Karpas-422 (cell line): ENCODE results near the gene CRELD1. TPM values are rescaled to one million over a fixed set of nuclear protein-coding genes. Genes with fewer than 3 reads are reported as not detected.

Experiments
- DNase-seq: peaks from one replicate; pipeline ENCODE4 v3.0.0-alpha.2; 2015
- H2AFZ ChIP-seq: fragments of 200-600 bp; sonication (generic); 2 replicates; pipeline ENCODE4 v1.6.1; 2014; ENCODE audit warnings: antibody characterized with exemption, low read length, mixed read lengths
- H3K27ac ChIP-seq: fragments of 200-600 bp; sonication (generic); 2 replicates; pipeline ENCODE4 v1.5.1; 2014; ENCODE audit warnings: mild to moderate bottlenecking, low read length, moderate library complexity
- H3K27me3 ChIP-seq: fragments of 200-600 bp; sonication (generic); 2 replicates; pipeline ENCODE4 v1.6.1; 2014; ENCODE audit warnings: low read length, mixed read lengths
- H3K36me3 ChIP-seq: fragments of 200-600 bp; sonication (generic); 2 replicates; pipeline ENCODE4 v1.6.1; 2014; ENCODE audit warnings: low read length, mixed read lengths; ENCODE audit not compliant: insufficient read depth
- H3K4me1 ChIP-seq: fragments of 200-600 bp; sonication (generic); 2 replicates; pipeline ENCODE4 v1.6.1; 2014; ENCODE audit warnings: mild to moderate bottlenecking, low read length, mixed read lengths
- H3K4me2 ChIP-seq: fragments of 200-600 bp; sonication (generic); 2 replicates; pipeline ENCODE4 v1.6.1; 2014; ENCODE audit warnings: low read length, low read depth, mild to moderate bottlenecking; ENCODE audit not compliant: poor library complexity, severe bottlenecking
- H3K4me3 ChIP-seq: fragments of 200-600 bp; sonication (generic); 2 replicates; pipeline ENCODE4 v1.5.1; 2014; ENCODE audit warnings: mild to moderate bottlenecking, antibody characterized with exemption, low read length, mixed read lengths
- H3K79me2 ChIP-seq: fragments of 200-600 bp; sonication (generic); 2 replicates; pipeline ENCODE4 v1.6.1; 2014; ENCODE audit warnings: mild to moderate bottlenecking, low read length, mixed read lengths
- H3K9ac ChIP-seq: fragments of 200-600 bp; sonication (generic); 2 replicates; pipeline ENCODE4 v1.6.0; 2014; ENCODE audit warnings: low read length
- H3K9me2 ChIP-seq: fragments of 200-600 bp; sonication (generic), shearing (Covaris generic); replicated peaks from 2 replicates; pipeline ENCODE4 v1.6.0; 2014; ENCODE audit warnings: mild to moderate bottlenecking, low read length, moderate library complexity; ENCODE audit not compliant: insufficient read depth
- H3K9me3 ChIP-seq: fragments of 300-700, 200-600 bp; sonication (generic); 2 replicates; pipeline ENCODE4 v1.6.1; 2014; ENCODE audit warnings: low read length, mixed read lengths
- H4K20me1 ChIP-seq: fragments of 200-600 bp; sonication (generic); 2 replicates; pipeline ENCODE4 v1.6.1; 2014; ENCODE audit warnings: mild to moderate bottlenecking, antibody characterized with exemption, low read length, low read depth; ENCODE audit not compliant: insufficient read depth
- small RNA-seq: library from RNA; depleted of rRNA; stranded (forward); fragments of <200 nt; gene quantifications from one replicate; pipeline ENCODE3, GENCODE V24; 2014
- total RNA-seq: library from RNA; depleted of rRNA; stranded (reverse); fragments of >200 nt; shearing (Covaris generic); gene quantifications from 2 replicates; pipeline ENCODE4 v1.2.3, GENCODE V29; 2014; ENCODE audit warnings: low replicate concordance; rRNA removed

CRELD1 gene
- total RNA-seq, 1 experiment from 2014 or later: 5.6 TPM

DNA sequence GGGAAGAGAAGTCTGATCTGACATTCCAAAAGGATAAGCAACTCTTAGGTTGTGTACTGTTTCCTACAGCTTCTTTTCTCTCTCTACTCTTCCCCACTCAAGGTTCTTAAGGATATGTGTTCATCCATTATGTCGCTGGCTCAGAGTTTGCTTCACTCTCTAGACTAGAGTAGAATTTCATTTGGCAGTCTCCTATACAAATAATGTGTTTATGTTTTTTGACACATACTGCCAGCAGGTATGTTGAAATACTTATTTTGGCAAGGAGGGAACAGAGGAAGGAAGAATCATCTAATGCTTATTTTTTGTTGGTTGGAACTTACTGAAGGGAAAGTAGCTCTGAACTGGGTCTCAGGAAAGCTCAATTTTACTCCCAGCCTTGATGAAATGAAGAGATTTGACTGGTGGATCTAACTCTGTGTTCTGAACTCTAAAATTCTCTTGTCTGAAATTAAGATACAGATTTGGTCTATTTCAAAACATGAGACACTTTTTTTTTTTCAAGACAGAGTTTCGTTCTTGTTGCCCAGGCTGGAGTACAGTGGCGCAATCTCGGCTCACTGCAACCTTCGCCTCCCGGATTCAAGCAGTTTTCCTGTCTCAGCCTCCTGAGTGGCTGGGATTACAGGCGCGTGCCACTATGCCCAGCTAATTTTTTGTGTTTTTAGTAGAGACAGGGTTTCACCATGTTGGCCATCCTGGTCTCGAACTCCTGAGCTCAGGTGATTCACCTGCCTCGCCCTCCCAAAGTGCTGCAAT is 60.6 kb downstream of the CRELD1 start:
- no peaks in the 10 kb centered on the region for H3K9me2 ChIP-seq
- no peak overlapping the region for H3K4me3 ChIP-seq
- H3K9ac ChIP-seq: no peak overlapping the region

More for the DNA sequence above, 60.6 kb downstream of the CRELD1 start:
- no peak overlapping the region for H2AFZ ChIP-seq
- H4K20me1 ChIP-seq: peaks cover 13% of the 10 kb centered on the region; the same call in 1 of the 2 replicates
- H3K36me3 ChIP-seq: peaks cover 26% of the 10 kb centered on the region
- H3K4me1 ChIP-seq: no peaks in the 10 kb centered on the region
- peaks cover 64% of the 10 kb centered on the region for H3K79me2 ChIP-seq
- DNase-seq: no peak
- no peaks in the 10 kb centered on the region for H3K27me3 ChIP-seq
- H3K27ac ChIP-seq: no peak overlapping the region
- no peaks in the 10 kb centered on the region for H3K9me3 ChIP-seq
- H3K4me2 ChIP-seq: no peak overlapping the region

Small RNA genes lying within 50 kb of the gene (small RNA-seq; reads per million reads assigned to genes)
- gene RNU6-882P: not detected

Other genes starting within 250 kb of the CRELD1 start
- 0.18 TPM in 1 of 2 replicates, not detected in the other for gene CPNE9, start 230.0 kb upstream of the CRELD1 start, total RNA-seq
- gene BRPF1, start 202.1 kb upstream of the CRELD1 start, total RNA-seq: 14.5 and 28.2 TPM in 2 replicates
- 22.1 and 48.7 TPM in 2 replicates for gene OGG1, start 183.9 kb upstream of the CRELD1 start, total RNA-seq
- 41.6 and 86.6 TPM in 2 replicates for gene CAMK1, start 163.9 kb upstream of the CRELD1 start, total RNA-seq
- 80.2 and 122 TPM in 2 replicates for gene TADA3, start 141.4 kb upstream of the CRELD1 start, total RNA-seq
- gene ARPC4, start 140.8 kb upstream of the CRELD1 start, total RNA-seq: 102 and 123 TPM in 2 replicates
- 79.3 and 84.6 TPM in 2 replicates for gene TTLL3, start 123.6 kb upstream of the CRELD1 start, total RNA-seq
- 49.9 and 62.5 TPM in 2 replicates for gene RPUSD3, start 89.8 kb upstream of the CRELD1 start, total RNA-seq
- gene CIDEC, start 53.6 kb upstream of the CRELD1 start, total RNA-seq: not detected in 2 replicates
- gene JAGN1, start 43.2 kb upstream of the CRELD1 start, total RNA-seq: 33.5 and 39.2 TPM in 2 replicates
- gene IL17RE, start 31.0 kb upstream of the CRELD1 start, total RNA-seq: not detected in 2 replicates
- 0.54 and 2.5 TPM in 2 replicates for gene IL17RC, start 16.7 kb upstream of the CRELD1 start, total RNA-seq
- 1.0 and 2.1 TPM in 2 replicates for gene PRRT3, start 18.6 kb downstream of the CRELD1 start, total RNA-seq
- gene EMC3, start 53.0 kb downstream of the CRELD1 start, total RNA-seq: 26.9 and 50.1 TPM in 2 replicates
- 33.0 and 67.8 TPM in 2 replicates for gene FANCD2, start 92.6 kb downstream of the CRELD1 start, total RNA-seq
- not detected in 2 replicates for gene FANCD2OS, start 174.4 kb downstream of the CRELD1 start, total RNA-seq
- 103 and 121 TPM in 2 replicates for gene BRK1, start 181.8 kb downstream of the CRELD1 start, total RNA-seq
- 77.7 and 81.9 TPM in 2 replicates for gene VHL, start 207.9 kb downstream of the CRELD1 start, total RNA-seq
- gene IRAK2, start 231.1 kb downstream of the CRELD1 start, total RNA-seq: 0.04 TPM in 1 of 2 replicates, not detected in the other